Heart right ventricle (tissue), 16 donors: Measurements from ENCODE around the gene TAS2R42. TPM values are rescaled to one million over a fixed set of nuclear protein-coding genes. Genes with fewer than 3 reads are reported as not detected.
A peak's percentile ranks its signal among the peaks of the same experiment; 100 is the strongest.

Source experiments
- ATAC-seq, 8 donors: fragments of 200-7000 bp; cut with Tn5 transposase; one replicate each; pipeline ENCODE4 v1.9.1; 2020; ENCODE audit warnings: mild to moderate bottlenecking in 8 of 8, moderate library complexity in 8 of 8, moderate number of reproducible peaks in 1 of 8
- DNase-seq, 2 donors: peaks; one replicate each; pipeline ENCODE4 v3.0.0-alpha.2; 2020
- H3K27ac ChIP-seq, 10 donors: fragments of 200-600 bp; sonication (generic) in 2 of 10; one replicate each; pipeline versions ENCODE4 v1.5.0 to v1.8.0; 2020 to 2022; ENCODE audit warnings: mild to moderate bottlenecking in 3 of 10
- H3K27me3 ChIP-seq, 7 donors: fragments of 200-600 bp; one replicate each; pipeline ENCODE4 v1.8.0; 2021 to 2022; ENCODE audit warnings: mild to moderate bottlenecking in 2 of 7
- H3K36me3 ChIP-seq, 9 donors: fragments of 200-600 bp; sonication (generic) in 1 of 9; one replicate each; pipeline versions ENCODE4 v1.5.0 to v1.8.0; 2020 to 2022; ENCODE audit warnings: mild to moderate bottlenecking in 2 of 9
- H3K4me1 ChIP-seq, 9 donors: fragments of 200-600 bp; sonication (generic) in 1 of 9; one replicate each; pipeline versions ENCODE4 v1.5.0 to v1.8.0; 2020 to 2022; ENCODE audit warnings: mild to moderate bottlenecking in 4 of 9
- H3K4me3 ChIP-seq, 10 donors: fragments of 200-600 bp; sonication (generic) in 2 of 10; one replicate each; pipeline versions ENCODE4 v1.5.0 to v1.8.0; 2020 to 2022; ENCODE audit warnings: mild to moderate bottlenecking in 7 of 10, moderate library complexity in 2 of 10
- H3K9me3 ChIP-seq, 11 donors: fragments of 200-600 bp in 10 of 11; sonication (generic) in 2 of 11; one replicate each; pipeline versions ENCODE4 v1.5.0 to v1.8.0; 2013 to 2022; ENCODE audit warnings: mild to moderate bottlenecking in 2 of 11, control low read depth in 1 of 11, moderate library complexity in 1 of 11
- WGBS, 2 donors: extraction: QIAGEN DNeasy Blood & Tissue Kit; methylation state at CpG; one replicate each; pipeline ENCODE4 v1.1.7; 2013; ENCODE audit warnings: inconsistent platforms in 1 of 2; 5-methylcytosine and 5-hydroxymethylcytosine counted together
- intact Hi-C, 10 donors: fragments of 100-400 bp; cut with DNase I; formaldehyde crosslinking; loops; one replicate each; pipeline versions ENCODE4 v1.11.1 to v1.14.2; 2022
- polyA plus RNA-seq, 2 donors: library from polyadenylated mRNA; stranded (reverse); fragments of 200-250 nt; gene quantifications; one replicate each; pipeline ENCODE4 v1.2.3, GENCODE V29; 2013
- total RNA-seq, 10 donors: library from RNA; stranded (reverse); fragmentation: NEBNext Ultra II Directional in 3 of 10; extraction: Animal tissue kit (Norgen Biotek cat#: 25700) in 3 of 10; gene quantifications; one replicate each; pipeline versions ENCODE4 v1.2.1 to v1.2.4, GENCODE V29; 2021 to 2023
- TF ChIP-seq, protein P1 (sequence below), 9 donors: fragments of 200-600 bp; sonication (generic) in 2 of 9; IDR thresholded peaks; one replicate each; pipeline versions ENCODE4 v1.5.0 to v1.8.0; 2021 to 2022; ENCODE audit warnings: antibody characterized with exemption in 9 of 9, mild to moderate bottlenecking in 5 of 9, moderate library complexity in 1 of 9
- donor health status: Arrhythmogenic right ventricular cardiomyopathy.
- donor health status: ischemic (EF 13 %, LVEDD 7.1; RV severe dilation, severe dysfunction).
- donor health status: healthy with polysubstance abuse.
- donor health status: DM: no; HTN: yes; CAD: no.
- donor health status: DM: no; HTN: no; CAD: no.
- donor health status: ischemic (EF 25% LVEDD 6.9; RV normal size, moderate dysfunction).
- donor health status: ischemic (EF 25% LVEDD 5.7; RV mildly dilated, moderate dysfunction).
- donor health status: healthy.
- donor health status: DM: yes; HTN: yes; CAD: no.
- donor health status: Ischemic cardiomyopathy.
- donor health status: ischemic (EF 35%, LVEDD 5.7; RV mildly dilated, moderate dysfunction).
- donor health status: nonischemic (EF 11% LVEDD 7.7; RV severe dilation, severe dysfunction).
- donor health status: DM: yes; HTN: yes; CAD: no.
- donor health status: PGD.
- donor health status: ischemic (EF 29% LVEDD 5.4; RV normal size, mild dysfunction).
- donor health status: nonischemic (EF 23%, LVEDD 6.1; RV moderate dilation, normal function).

The TAS2R42 gene
- total and polyA plus RNA-seq, 12 donors = not detected

- Histone ChIP-seq H3K27ac (peak within 1 kb of the TSS; percentile 90 to 99 (median 98)), H3K36me3 (peaks cover 0 to 14% (median 0%) of the 10 kb centered on the region in 9 donors), H3K4me3 (peak within 1 kb of the TSS; percentile 61 to 98 (median 86)), H3K9me3 (no peaks in the 10 kb centered on the region), H3K4me1 (peaks cover 3 to 55% (median 38%) of the 10 kb centered on the region in 9 donors), H3K27me3 (no peaks in the 10 kb centered on the region)
- DNase-seq (peak; percentile 93), ATAC-seq (peak; percentile 100)
- WGBS, 2 donors = 0% methylated on average over 67 to 70 of the region's 70 CpGs
- TF ChIP-seq, protein P1, sequence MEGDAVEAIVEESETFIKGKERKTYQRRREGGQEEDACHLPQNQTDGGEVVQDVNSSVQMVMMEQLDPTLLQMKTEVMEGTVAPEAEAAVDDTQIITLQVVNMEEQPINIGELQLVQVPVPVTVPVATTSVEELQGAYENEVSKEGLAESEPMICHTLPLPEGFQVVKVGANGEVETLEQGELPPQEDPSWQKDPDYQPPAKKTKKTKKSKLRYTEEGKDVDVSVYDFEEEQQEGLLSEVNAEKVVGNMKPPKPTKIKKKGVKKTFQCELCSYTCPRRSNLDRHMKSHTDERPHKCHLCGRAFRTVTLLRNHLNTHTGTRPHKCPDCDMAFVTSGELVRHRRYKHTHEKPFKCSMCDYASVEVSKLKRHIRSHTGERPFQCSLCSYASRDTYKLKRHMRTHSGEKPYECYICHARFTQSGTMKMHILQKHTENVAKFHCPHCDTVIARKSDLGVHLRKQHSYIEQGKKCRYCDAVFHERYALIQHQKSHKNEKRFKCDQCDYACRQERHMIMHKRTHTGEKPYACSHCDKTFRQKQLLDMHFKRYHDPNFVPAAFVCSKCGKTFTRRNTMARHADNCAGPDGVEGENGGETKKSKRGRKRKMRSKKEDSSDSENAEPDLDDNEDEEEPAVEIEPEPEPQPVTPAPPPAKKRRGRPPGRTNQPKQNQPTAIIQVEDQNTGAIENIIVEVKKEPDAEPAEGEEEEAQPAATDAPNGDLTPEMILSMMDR (IDR thresholded peaks at IDR 0.05) = peak in 2 of 9 donors; percentile 11 to 16
- intact Hi-C loops = loop anchor here in 3 of 10 donors (10.0 kb wide), 2 partner anchors 207 to 217 kb away; no protein-coding TSS in a partner anchor
Observed at GRCh38 chr12:11171145-11171968, 15.4 kb downstream of the TAS2R42 start, which contains the start of gene SMIM10L1. Gene SMIM10L1, plus strand, starts transcription at chr12:11171194. Its CDS starts 163 bp downstream, at chr12:11171357.

DNA sequence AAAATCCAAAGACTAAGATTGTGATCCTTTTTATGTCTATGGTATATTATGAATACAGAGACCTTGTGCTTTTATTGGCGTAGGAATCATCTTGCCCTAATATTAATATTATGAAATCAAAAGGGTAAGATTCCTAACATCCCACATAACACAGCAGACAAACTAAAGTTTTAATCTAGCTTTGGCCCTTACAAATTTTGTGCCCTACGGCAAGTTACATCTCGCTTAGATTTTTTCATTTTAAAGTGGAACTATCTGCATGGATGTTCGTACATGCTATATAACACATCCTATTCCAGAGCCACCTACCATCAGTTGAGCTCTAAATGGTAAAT is 16.0 kb downstream of the TAS2R42 start:
- ATAC-seq = no peak
- Histone ChIP-seq H3K36me3 (peaks cover 0 to 19% (median 0%) of the 10 kb centered on the region in 9 donors), H3K4me3 (peak overlapping the region; percentile 61 to 98 (median 86)), H3K27ac (peak overlapping the region; percentile 90 to 99 (median 98)), H3K9me3 (no peaks in the 10 kb centered on the region), H3K4me1 (peaks cover 3 to 56% (median 38%) of the 10 kb centered on the region in 9 donors), H3K27me3 (no peaks in the 10 kb centered on the region)
- WGBS, 2 donors = 1 to 3% methylated on average over 4 of the region's 4 CpGs
- no peak for DNase-seq
- TF ChIP-seq, protein P1 (IDR thresholded peaks at IDR 0.05) = no peak
- intact Hi-C loops = loop anchor here in 3 of 10 donors (10.0 kb wide), 2 partner anchors 206 to 216 kb away; no protein-coding TSS in a partner anchor

GRCh38 chr12:11166300-11166699 is 20.4 kb downstream of the TAS2R42 start:
- ATAC-seq (no peak), DNase-seq (no peak)
- intact Hi-C loops = loop anchor here in 1 of 10 donors (10.0 kb wide), 1 partner anchor 101 kb away; the partner anchor contains the start of gene TAS2R46
- Histone ChIP-seq H3K27me3 (no peaks in the 10 kb centered on the region), H3K36me3 (peaks cover 0 to 34% (median 0%) of the 10 kb centered on the region in 9 donors), H3K27ac (no peak overlapping the region), H3K4me1 (peaks cover 3 to 43% (median 24%) of the 10 kb centered on the region in 9 donors), H3K9me3 (no peaks in the 10 kb centered on the region), H3K4me3 (no peak overlapping the region)
- TF ChIP-seq, protein P1 (IDR thresholded peaks at IDR 0.05) = no peak

GRCh38 chr12:11164384-11164783 is 22.4 kb downstream of the TAS2R42 start:
- H3K36me3 ChIP-seq = peaks cover 0 to 39% (median 0%) of the 10 kb centered on the region in 9 donors
- H3K4me1 ChIP-seq = peaks cover 3 to 33% (median 11%) of the 10 kb centered on the region in 9 donors
- intact Hi-C loops = loop anchor here in 1 of 10 donors (10.0 kb wide), 1 partner anchor 100 kb away; the partner anchor contains the start of gene TAS2R46
- no peaks in the 10 kb centered on the region for H3K27me3 ChIP-seq
- no peak for ATAC-seq
- TF ChIP-seq, protein P1 (IDR thresholded peaks at IDR 0.05) = no peak
- H3K4me3 ChIP-seq = no peak overlapping the region
- no peak for DNase-seq
- H3K27ac ChIP-seq = no peak overlapping the region
- H3K9me3 ChIP-seq = no peaks in the 10 kb centered on the region
